Colonic mucosa (tissue), 4 donors: ENCODE data around the gene MITF. TPM values are rescaled to one million over a fixed set of nuclear protein-coding genes. Genes with fewer than 3 reads are reported as not detected.

Experiments
- DNase-seq: peaks from one replicate; pipeline ENCODE4 v3.0.0-alpha.2; 2020
- H3K27ac ChIP-seq: fragments of 200-600 bp; one replicate; pipeline ENCODE4 v1.8.0; 2021
- H3K27me3 ChIP-seq: fragments of 200-600 bp; one replicate; pipeline ENCODE4 v1.8.0; 2021
- H3K36me3 ChIP-seq: fragments of 200-600 bp; one replicate; pipeline ENCODE4 v1.8.0; 2021
- H3K4me1 ChIP-seq: fragments of 200-600 bp; one replicate; pipeline ENCODE4 v1.8.0; 2021; ENCODE audit warnings: mild to moderate bottlenecking
- H3K4me3 ChIP-seq: fragments of 200-600 bp; one replicate; pipeline ENCODE4 v1.8.0; 2021
- H3K9ac ChIP-seq, 2 donors: one replicate each; pipeline ENCODE4 v1.7.0; 2013; ENCODE audit warnings: control low read depth in 2 of 2, low read depth in 2 of 2, low read length in 2 of 2
- H3K9me3 ChIP-seq: fragments of 200-600 bp; one replicate; pipeline ENCODE4 v1.8.0; 2021
- CTCF ChIP-seq: fragments of 200-600 bp; IDR thresholded peaks from one replicate; pipeline ENCODE4 v1.8.0; 2022; ENCODE audit warnings: antibody characterized with exemption, mild to moderate bottlenecking
- intact Hi-C: fragments of 100-400 bp; cut with DNase I; formaldehyde crosslinking; loops from one replicate; pipeline ENCODE4 v1.14.1; 2022
- total RNA-seq, 2 donors: library from RNA; stranded (reverse); fragmentation: NEBNext Ultra II Directional in 1 of 2; extraction: Animal tissue kit (Norgen Biotek cat#: 25700) in 1 of 2; gene quantifications; one replicate each; pipeline ENCODE4 v1.2.1, GENCODE V29; 2021
- donor health status: healthy.
- donor health status: DM: no; HTN: no; CAD: no.
- donor health status: DM: no; HTN: no; CAD: no.

MITF gene
- total RNA-seq, 2 donors from 2014 or later, result 2.9 to 5.8 TPM

- DNase-seq, result no peak
- H3K27ac ChIP-seq, result peak overlapping the region; percentile 20
Observed at GRCh38 chr3:69738315-69738714, 949 bp upstream of the MITF start.

GRCh38 chr3:69738859-69739203, 433 bp upstream of the MITF start:
- H3K36me3 ChIP-seq, result no peaks in the 10 kb centered on the region
- H3K27ac ChIP-seq, result peak overlapping the region; percentile 20
- no peak for TF ChIP-seq CTCF
- no peaks in the 10 kb centered on the region for H3K27me3 ChIP-seq
- intact Hi-C loops, result no loop called here
- DNase-seq, result no peak
- H3K9ac ChIP-seq, result peak overlapping the region; percentile 71 to 85
- peak overlapping the region; percentile 78 for H3K4me3 ChIP-seq
- no peaks in the 10 kb centered on the region for H3K4me1 ChIP-seq
- H3K9me3 ChIP-seq, result no peaks in the 10 kb centered on the region

More at GRCh38 chr3:69738315-69738714, 949 bp upstream of the MITF start:
- H3K9ac ChIP-seq, result peak overlapping the region in 1 of 2 donors; percentile 71
- H3K4me1 ChIP-seq, result no peaks in the 10 kb centered on the region
- H3K9me3 ChIP-seq, result no peaks in the 10 kb centered on the region
- H3K36me3 ChIP-seq, result no peaks in the 10 kb centered on the region
- intact Hi-C loops, result no loop called here
- no peak for TF ChIP-seq CTCF
- no peaks in the 10 kb centered on the region for H3K27me3 ChIP-seq
- peak overlapping the region; percentile 78 for H3K4me3 ChIP-seq

- intact Hi-C loops, result no loop called here
- no peak for TF ChIP-seq CTCF
- no peaks in the 10 kb centered on the region for H3K27me3 ChIP-seq
- peak; percentile 70 for DNase-seq
- no peaks in the 10 kb centered on the region for H3K36me3 ChIP-seq
- H3K27ac ChIP-seq, result peak overlapping the region; percentile 62
- H3K9me3 ChIP-seq, result no peaks in the 10 kb centered on the region
- H3K4me3 ChIP-seq, result peak overlapping the region; percentile 78
- H3K4me1 ChIP-seq, result no peaks in the 10 kb centered on the region
- H3K9ac ChIP-seq, result peak overlapping the region; percentile 71 to 85
Observed at GRCh38 chr3:69740103-69741021, 1.1 kb downstream of the MITF start.

DNA sequence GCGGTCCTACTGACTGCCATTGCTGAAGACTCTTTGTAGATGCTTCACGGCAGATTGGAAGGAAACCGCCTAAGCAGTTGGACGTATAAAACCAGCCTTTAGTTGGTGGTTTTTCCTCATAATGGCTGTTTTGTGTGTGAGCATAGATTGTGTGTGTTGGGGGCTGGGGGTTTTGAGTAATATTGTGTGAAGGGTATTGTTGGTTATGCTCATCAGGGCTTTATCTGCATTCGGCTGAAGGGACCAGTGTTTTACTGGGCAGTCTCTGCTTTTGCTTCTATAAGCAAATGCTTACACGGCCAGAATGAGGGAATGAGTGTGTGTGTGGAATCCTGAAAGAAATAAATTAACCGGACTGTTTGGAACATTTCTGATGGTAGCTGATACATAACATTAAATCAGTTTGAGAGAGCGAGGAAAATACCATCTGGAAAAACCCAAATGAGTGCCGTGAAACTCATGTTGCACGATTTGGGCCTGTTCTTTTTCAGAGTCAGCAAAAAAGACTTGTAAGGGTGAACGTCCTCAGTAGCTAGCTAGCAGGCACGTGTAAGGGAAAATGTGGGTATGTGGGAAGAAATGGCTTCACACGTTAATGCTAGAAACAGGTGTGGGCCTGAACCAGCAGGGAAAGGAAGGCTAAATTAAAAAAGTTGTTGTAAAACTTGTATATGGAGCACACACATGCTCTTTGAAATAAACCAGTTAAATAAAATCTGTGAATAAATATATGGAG, 1.9 kb downstream of the MITF start:
- no peak for DNase-seq
- intact Hi-C loops, result no loop called here
- no peaks in the 10 kb centered on the region for H3K27me3 ChIP-seq
- H3K9ac ChIP-seq, result peak overlapping the region in 1 of 2 donors; percentile 71
- H3K36me3 ChIP-seq, result no peaks in the 10 kb centered on the region
- peak overlapping the region; percentile 78 for H3K4me3 ChIP-seq
- no peak for TF ChIP-seq CTCF
- H3K4me1 ChIP-seq, result no peaks in the 10 kb centered on the region
- peak overlapping the region; percentile 62 for H3K27ac ChIP-seq
- no peaks in the 10 kb centered on the region for H3K9me3 ChIP-seq

DNA sequence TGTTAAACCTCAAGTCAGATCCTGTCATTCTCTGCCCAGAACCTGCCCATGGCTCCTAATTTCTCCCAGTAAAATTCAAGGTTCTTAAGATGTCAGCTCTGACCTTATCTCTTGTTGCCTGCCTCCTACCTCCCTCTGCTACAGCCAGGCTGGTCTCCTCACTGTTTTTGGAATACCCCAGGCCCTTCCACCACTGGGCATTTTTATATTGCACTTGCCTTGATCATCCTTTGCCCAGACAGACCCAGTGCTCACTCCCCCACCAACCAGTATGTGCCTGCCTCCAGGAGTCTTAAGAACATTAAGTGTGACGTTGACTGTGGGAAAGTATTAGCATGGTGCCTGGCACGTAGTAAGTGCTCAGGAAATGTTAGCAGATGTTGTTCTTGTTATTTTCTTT, 3.1 kb downstream of the MITF start:
- no peak overlapping the region for H3K27ac ChIP-seq
- intact Hi-C loops, result no loop called here
- H3K36me3 ChIP-seq, result no peaks in the 10 kb centered on the region
- H3K4me1 ChIP-seq, result no peaks in the 10 kb centered on the region
- no peaks in the 10 kb centered on the region for H3K27me3 ChIP-seq
- no peak overlapping the region for H3K4me3 ChIP-seq
- no peak for DNase-seq
- no peak overlapping the region for H3K9ac ChIP-seq
- no peaks in the 10 kb centered on the region for H3K9me3 ChIP-seq
- no peak for TF ChIP-seq CTCF
